HG03064 (cell line): ENCODE results near the gene ZNF428.
A peak's percentile ranks its signal among the peaks of the same experiment; 100 is the strongest.
"Not testable (repeated sequence)": the region's sequence is repeated elsewhere in the genome, so short reads cannot be mapped to it uniquely, and the experiment has no call there.

ENCODE experiments used
- ATAC-seq: cut with Tn5 transposase; IDR thresholded peaks from one replicate; pipeline ENCODE4 v1.9.1; 2021; ENCODE audit warnings: low read depth; ENCODE audit not compliant: unreplicated experiment

ZNF428 gene

DNA sequence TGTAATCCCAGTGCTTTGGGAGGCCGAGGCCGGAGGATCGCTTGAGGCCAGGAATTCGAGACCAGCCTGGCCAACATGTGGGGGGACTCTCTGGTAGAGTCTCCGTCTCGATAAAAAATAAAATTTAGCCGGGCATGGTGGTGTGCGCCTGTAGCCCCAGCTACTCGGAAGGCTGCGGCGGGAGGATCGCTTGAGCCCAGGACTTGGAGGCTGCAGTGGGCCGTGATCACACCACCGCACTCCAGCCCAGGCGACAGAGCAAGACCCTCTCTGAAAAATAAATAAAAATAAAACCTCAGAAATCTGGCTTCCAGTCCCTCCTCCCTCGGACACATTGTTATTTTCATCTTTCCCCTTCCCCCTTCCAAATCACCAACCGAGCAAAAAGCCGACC lies 23.8 kb downstream of the ZNF428 start:
- no peak for ATAC-seq

DNA sequence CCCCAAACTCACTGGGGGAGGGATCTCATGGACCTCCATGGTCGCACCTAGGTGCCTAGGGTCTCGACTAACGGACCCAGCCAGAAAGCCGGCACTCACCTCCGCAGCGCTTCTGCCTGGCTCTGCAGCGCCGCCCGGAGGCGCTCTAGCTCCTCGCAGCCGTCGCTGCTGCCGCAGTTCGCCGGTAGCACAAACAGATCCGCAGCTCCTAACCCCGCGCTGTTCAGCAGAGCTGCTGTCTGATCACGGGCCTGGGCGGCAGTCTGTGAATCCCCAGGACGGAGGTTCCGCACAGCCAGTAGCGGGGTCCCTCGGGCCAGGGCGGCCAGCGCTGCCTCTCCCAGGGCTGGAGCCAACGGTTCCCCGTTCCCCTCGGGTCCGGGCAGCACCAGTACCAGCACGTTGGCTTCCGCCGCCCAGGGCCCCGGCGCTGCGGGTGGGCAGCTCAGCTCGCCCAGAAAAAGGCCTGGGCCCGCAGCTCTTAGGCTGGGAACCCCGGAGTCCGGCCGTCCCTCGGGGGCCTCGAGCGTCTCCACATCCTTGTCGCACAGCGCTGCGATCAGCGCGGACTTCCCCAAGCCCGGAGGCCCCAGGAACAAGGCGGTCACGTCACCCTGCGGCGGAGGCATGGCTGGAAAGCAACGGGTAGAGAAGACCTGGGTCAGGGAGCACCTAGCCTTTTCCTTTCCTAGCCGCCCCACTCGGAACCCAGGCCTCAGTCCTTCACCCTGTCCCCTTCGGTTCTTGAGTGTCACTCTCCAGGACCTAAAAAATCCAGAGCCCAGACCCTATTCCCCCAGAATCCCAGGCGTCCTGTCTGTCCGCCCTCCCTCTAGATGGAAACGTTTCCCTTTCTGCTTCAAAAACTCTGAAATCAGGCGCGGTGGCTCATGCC lies 24.5 kb downstream of the ZNF428 start:
- ATAC-seq, result no peak

DNA sequence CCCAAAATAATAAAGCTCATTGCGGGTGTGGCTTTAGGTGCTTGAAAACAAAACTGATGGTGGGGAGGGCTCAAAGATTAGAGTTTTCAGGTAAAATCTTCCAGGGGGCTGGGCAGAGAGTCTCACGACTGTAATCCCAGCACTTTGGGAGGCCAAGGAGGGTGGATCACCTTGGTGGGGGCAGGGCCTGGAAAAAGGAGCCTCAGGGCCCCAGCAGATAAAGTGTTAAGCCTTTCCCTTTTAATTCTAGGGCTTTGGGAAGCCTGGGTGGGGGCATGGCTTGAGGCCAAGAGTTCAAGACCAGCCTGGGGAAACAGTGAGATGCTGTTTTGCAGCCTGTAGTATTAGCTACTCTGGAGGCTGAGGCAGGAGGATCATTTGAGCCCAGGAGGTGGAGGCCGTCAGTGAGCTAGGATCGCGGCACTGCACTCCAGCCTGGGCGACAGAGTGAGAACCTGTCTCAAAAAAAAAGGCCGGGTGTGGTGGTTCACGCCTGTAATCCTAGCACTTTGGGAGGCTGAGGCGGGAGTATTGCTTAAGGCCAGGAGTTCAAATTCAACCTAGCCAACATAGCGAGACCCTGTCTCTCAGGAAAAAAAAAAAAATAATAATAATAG lies 25.2 kb downstream of the ZNF428 start:
- no peak for ATAC-seq

DNA sequence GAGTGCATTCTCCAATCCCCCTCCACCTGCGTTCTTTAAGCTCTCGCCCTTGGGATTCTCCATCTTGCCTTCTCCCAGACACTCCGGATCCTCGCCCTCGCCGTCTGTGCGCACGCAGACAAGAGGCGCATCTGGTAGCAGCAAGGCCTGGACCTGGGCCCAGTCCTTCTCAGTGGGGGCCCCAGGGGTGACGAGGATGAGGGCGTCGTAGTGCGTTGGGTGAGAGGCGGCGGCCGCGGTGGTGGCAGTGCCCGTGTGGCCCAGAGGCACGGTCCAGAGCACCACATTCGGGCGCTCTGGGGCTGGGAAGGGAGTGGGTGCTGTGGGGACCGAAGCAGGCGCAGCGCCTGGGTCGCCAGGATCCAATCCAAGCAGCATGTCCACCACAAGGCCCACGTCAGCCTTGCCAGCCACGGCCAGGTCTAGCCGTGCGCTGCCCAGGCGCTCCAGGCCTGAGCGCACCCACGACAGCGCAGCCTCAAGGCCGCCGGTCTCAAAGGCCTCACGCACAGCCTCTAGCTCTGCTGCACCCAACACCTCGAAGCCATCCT lies 26.6 kb downstream of the ZNF428 start:
- ATAC-seq, result no peak

DNA sequence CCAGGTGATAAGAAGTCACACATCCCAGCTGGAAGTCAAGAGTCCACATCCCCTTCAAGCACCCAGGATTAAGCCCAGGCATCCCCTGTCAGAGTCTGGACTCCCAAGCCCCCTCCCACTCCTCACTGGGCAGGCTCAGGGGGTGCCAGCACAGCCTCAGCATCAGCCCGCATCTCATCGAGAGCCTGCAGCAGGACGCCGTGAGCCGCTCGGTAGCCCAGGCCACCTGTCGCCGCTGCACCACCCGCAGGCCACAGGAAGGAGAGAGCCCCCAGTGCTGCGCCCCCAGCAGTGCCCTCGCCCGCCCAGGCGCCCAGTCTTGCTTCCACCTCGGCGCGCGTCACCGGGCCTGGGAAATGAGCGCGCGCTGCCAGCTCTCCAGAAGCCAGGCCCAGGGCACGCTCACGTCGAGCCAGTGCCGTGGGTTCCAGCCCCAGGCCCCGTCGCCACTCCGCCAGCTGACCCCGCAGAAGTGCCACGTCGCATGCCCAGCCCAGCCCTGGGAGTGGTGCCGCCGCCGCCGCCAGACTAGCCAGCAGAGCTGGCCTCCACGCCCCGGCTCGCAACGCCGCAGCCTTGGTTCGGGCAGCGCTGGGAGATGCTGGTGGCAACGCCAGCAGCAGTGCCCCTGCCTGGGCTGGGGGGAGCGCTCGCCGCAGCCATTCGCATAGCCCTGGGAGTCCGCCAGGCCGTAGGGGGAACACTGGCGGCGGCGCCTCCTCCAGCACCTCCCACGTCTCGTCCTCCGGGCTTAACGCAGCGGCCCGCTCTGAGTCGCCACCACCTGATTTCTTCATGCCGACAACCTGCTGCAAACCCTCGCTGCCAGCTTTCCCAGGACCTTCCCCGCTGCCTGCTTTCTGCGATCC lies 27.3 kb downstream of the ZNF428 start:
- ATAC-seq, result no peak

DNA sequence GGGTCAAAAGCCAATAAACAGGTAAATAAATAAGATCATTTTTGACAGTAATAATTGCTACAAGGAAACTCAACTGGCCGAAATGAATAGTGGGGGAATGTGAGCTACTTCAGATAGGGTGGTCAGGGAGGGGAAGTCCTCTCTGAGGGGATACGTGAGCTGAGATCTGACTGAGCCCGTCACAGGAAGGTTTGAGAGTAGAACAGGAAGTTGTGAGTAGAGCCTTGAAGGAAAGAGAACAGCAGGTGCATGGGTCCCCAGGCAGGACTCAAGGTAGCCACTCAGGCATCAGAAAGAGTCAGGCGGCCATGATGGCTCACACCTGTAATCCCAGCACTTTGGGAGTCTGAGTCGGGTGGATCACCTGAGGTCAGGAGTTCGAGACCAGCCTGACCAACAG lies 29.8 kb downstream of the ZNF428 start:
- no peak for ATAC-seq

DNA sequence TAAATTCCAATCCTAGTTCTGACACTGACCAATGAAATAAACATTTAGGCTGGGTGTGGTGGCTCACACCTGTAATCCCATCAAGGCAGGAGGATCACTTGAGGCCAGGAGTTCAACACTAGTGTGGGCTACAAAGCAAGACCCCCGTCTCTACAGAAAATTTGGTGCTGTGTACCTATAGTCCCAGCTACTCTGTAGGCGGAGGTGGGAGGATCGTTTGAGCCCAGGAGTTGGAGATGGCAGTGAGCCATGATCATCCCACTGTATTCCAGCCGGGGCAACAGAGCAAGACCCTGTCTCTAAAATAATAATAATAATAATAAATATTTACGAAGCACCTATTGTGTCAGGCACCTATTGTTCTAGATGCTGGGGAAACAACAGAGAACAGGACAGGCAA lies 30.2 kb downstream of the ZNF428 start:
- no peak for ATAC-seq

DNA sequence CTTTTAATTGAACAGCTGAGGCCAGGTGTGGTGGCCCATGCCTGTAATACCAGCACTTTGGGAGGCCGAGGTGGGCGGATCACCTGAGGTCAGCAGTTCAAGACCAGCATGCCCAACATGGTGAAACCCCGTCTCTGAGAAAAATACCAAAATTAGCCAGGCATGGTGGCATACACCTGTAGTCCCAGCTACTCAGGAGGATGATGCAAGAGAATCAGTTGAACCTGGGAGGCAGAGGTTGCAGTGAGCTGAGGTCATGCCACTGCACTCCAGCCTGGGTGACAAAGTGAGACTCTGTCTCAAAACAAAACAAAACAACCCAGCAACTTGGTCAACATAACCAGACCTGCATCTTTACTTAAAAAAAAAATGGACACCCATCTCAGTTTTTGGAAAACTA lies 32.4 kb downstream of the ZNF428 start:
- ATAC-seq, result not testable (repeated sequence)

DNA sequence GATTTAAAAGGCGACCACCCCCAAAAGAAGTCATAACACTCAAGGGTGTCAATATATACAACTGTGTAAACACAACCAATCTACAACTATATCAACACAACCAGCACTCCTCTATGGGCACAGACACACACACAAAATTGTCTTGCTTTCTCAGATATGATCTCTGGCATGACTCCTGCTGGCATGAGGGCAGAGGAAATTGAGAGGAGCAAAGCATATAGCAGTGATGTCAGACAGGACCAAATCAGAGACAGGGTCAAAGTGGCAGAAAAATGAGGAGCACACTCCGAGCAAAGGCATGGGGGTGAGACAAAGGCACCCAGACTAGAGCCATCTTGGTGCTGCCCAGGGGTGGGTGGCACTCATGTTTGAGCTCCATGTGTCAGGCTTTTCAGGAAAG lies 33.1 kb downstream of the ZNF428 start:
- no peak for ATAC-seq

DNA sequence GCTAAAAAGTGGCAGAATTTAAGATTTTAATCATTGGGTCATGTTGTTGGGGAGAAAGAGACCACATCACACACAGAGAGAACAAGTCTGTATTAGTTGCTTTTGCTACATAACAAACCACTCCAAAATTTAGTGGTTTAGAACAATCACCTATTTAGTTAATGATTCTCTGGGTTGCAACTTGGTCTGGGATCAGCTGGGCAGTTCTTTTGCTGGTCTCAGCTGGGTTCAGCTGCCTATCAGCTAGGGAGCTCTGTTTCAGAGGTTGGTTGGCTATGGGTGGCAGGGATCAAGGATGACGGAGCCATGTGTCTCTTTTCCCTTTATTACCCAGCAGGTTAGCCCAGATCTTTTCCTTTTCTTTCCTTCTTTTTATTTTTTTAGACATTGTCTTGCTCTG lies 34.9 kb downstream of the ZNF428 start:
- no peak for ATAC-seq

DNA sequence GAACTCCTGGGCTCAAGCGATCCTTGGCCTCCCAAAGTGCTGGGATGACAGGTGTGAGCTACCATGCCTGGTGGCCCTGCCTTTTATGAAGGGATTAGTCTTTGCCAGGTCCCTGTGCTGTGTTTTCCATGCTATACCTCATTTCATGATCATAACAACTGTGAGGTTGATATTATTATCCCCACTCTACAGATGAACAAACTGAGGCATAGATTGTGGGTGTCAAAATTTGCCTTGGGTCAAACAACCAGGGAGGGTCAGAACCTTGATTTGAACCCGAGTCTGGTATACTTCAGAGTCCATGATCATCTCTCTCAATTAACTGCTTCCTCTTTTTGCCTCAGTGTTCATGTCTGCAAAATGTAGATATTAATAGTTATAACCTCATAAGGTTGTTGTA lies 36.9 kb downstream of the ZNF428 start:
- ATAC-seq, result no peak

DNA sequence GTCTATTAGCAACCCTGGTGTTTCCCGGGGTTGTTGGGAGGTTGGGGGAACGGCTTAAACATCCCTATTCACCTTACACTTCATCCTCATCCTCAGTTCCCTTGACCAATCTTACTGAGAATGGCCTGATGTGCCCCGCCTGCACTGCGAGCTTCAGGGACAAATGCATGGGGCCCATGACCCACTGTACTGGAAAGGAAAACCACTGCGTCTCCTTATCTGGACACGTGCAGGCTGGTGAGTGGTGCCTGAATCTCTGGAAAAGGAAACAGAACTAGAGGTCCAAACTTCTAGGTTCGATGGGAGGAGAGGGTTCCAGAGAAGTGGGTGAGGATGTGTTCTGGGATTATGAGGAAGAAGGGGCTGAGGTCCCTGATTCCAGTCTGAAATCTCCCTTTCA lies 38.0 kb downstream of the ZNF428 start:
- ATAC-seq, result no peak

DNA sequence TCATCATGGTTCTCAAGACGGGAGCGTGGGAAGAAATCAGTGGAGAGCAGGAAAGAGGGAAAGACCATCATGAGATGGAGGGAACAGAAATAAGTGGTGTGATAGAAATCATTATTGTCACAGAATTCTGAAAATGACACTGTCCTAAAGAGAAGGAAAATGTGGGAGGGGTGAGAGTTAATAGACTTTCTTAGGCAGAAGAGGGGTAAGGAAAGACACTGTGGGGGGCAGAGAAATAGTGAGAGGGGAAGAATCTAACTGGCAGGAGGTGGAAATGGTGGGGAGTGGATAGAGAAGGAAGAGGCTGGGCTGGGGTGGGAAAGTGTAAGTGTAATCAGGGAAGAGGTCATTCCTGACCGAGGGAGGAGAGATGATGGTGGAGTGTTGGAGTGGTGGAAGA lies 40.6 kb downstream of the ZNF428 start:
- ATAC-seq, result no peak

DNA sequence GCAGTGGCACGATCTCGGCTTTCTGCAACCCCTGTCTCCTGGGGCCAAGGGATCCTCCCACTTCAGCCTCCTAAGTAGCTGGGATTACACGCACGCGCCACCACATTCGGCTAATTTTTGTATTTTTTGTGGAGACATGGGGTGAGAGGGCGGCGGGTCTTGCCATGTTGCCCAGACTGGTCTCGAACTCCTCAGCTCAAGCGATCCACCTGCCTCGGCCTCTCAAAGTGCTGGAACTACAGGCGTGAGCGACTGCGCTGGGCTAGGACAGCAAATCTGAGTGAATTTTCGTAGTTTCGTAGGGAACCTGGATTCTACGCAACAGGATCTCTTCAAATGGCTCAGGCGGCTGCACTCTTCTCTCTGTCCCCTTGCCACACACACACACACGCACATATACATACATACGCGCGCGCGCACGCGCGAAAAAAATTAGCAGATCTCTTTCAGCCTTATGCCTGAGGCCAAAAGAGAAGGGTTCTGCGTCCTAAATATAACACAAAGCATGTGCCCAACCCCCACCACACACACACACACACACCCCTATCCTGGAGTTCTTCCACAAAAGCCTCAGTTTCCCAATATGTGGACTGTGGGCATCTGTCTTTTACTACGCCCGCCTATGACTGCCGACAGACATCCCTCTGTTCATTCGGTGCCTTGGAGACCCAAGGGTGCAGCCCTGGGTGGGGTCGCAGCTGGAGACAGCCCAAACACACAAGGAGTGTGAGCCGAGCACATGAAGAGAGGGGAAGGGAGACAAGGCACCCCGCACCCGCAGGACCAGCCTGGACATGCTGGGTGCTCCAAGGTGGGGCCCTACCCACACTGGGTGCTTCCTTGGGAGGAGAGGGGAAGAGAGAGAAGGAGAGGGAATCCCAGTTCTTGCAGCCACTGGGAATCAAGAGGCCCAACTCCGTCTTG lies 43.2 kb downstream of the ZNF428 start:
- no peak for ATAC-seq

DNA sequence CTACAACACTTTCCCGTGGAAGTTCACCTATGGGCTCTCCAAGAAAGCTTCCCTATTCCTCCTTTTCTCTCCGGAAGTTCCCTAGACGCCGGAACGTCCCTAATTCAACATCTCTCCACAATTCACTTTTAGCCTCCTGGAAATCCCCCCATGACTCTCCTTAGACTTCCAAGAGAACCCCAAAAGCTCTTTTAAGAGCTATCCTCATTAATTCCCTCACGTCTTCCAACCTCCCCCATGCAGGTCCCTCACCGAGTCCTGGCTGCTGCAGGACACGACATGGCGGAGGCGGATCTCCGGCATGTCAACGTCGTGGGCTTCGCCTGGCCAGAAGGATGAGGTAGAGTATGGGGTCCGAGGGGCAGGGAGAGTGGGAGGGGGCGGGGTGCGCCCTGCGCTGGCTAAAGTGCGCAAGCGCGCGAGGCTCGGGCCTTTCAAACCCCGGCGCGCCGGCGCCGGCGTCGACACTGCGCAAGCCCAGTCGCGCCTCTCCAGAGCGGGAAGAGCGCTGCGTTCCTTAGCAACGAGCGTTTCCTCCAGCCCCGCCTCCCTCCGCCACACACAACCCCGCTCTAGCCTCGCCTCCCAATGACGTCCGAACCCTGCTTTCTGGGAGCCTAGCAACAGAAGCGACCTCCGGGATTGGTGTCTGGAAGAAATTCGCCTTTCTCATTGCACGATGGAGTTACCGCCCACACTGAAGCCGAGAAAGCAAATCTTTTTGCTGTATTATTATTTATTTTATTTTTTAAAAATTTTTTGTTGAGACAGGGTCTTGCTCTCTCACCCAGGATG lies 44.1 kb downstream of the ZNF428 start, which contains the start of the genes PINLYP and XRCC1:
PINLYP (plus strand) TSS at position 646 of the 795 bp plus-strand sequence. CDS start 1,391 bp downstream, outside the sequence.
XRCC1 (minus strand) TSS at position 372 of the 795 bp plus-strand sequence; CDS start at position 303, 69 bp downstream.
- ATAC-seq, result peak; percentile 88

DNA sequence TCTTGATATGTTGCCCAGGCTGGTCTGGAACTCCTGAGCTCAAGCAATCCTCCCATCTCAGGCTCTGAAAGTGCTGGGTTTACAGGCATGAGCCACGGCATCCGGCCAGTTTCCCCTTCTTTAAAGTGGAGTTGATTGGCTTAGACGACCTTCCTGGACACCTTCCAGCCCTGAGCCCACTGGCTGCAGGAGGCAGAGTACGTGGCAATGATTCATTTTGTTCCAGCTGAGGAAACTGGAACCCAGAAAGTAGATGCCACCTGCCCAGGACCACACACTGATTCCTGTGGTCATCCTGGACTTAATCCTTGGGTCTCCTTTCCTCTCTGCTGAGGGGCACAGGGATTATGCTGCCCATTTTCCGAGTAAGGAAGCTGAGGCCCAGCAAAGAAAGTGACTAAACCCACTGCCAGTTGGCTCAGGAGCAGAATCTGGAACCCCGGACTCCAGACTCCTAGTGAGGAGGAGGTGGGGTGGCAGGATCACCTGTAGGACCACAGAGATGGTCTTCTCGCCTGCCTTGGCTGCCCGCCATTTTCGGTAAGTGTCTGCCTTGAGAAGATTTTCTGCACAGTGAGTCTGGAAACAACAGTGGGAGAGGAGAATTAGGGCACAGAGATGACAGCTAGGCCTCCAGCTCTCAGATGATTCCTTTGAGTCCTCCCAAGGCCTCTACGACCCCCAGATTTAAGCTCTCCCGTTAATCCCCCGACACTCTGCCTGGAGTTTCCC lies 44.8 kb downstream of the ZNF428 start:
- ATAC-seq, result no peak

DNA sequence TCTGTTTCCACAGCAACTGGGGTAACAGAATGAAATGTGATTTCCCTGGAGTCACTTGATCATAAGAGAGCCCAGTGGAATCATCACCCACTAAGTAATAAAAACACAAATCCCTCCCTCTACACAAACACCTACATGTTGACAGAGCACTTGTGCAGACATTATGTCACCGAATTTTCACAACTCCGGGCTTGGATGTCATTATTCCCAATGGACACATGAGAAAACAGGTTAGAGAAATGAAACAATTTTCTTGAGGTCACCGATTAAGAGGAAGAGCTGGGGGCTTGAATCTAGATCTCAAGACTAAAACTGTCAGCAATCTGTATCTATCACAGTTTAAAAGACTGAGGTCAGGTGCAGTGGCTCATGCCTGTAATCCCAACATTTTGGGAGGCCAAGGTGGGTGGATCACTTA lies 47.2 kb downstream of the ZNF428 start:
- ATAC-seq, result no peak

DNA sequence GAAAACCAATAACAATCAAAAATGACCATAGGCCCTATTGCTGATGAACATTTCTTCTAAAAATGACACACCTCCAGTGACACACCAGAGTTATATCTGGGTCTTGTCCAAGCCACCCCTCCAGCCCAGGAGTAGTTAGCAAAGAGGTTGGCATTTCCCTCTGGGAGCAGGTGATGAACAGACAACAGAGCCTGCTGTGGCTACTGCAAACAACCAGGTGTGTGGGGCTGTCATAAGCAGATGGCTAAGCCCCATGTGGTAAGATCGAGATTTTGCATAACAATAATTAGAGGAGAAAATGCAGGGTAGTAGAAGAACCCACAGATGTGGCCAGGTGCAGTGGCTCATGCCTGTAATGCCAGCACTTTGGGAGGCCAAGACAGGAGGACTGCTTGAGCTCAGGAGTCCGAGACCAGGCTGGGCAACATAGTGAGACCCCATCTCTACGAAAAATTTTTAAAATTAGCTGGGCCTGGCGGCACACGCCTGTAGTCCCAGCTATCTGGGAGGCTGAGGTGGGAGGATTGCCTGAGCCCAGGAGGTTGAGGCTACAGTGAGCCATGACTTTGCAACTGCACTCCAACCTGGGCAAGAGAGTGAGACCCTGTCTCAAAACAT lies 49.1 kb downstream of the ZNF428 start:
- no peak for ATAC-seq
